Hepatocyte (in vitro differentiated cells): Measurements from ENCODE around the gene SETD7. TPM values are rescaled to one million over a fixed set of nuclear protein-coding genes. Genes with fewer than 3 reads are reported as not detected.
"Not testable (repeated sequence)": the region's sequence is repeated elsewhere in the genome, so short reads cannot be mapped to it uniquely, and the experiment has no call there.

Source experiments
- DNase-seq: peaks from one replicate; pipeline ENCODE4 v3.0.0-alpha.2; 2016; ENCODE audit warnings: low spot score
- H2AFZ ChIP-seq: fragments of 200-600 bp; sonication (generic); 2 replicates; pipeline ENCODE4 v1.6.0; 2016; ENCODE audit warnings: antibody characterized with exemption, mild to moderate bottlenecking
- H3K27ac ChIP-seq: fragments of 200-600 bp; sonication (generic); 2 replicates; pipeline ENCODE4 v1.5.1; 2016; ENCODE audit warnings: mild to moderate bottlenecking
- H3K27me3 ChIP-seq: fragments of 200-600 bp; sonication (generic); 2 replicates; pipeline ENCODE4 v1.6.1; 2016
- H3K36me3 ChIP-seq: fragments of 200-600 bp; sonication (generic); replicated peaks from 2 replicates; pipeline ENCODE4 v1.5.1; 2016; ENCODE audit warnings: low read depth; ENCODE audit not compliant: insufficient read depth
- H3K4me1 ChIP-seq: fragments of 200-600 bp; sonication (generic); 2 replicates; pipeline ENCODE4 v1.5.1; 2016; ENCODE audit warnings: mild to moderate bottlenecking, moderate library complexity; ENCODE audit not compliant: insufficient read depth
- H3K4me2 ChIP-seq: fragments of 200-600 bp; sonication (generic); 2 replicates; pipeline ENCODE4 v1.6.0; 2016
- H3K4me3 ChIP-seq: fragments of 200-600 bp; sonication (generic); 2 replicates; pipeline ENCODE4 v1.5.1; 2016; ENCODE audit warnings: mild to moderate bottlenecking
- H3K79me2 ChIP-seq: fragments of 200-600 bp; sonication (generic); 2 replicates; pipeline ENCODE4 v1.6.0; 2017; ENCODE audit warnings: mild to moderate bottlenecking
- H3K9me2 ChIP-seq: fragments of 200-600 bp; sonication (generic); replicated peaks from 2 replicates; pipeline ENCODE4 v1.6.0; 2017; ENCODE audit warnings: mild to moderate bottlenecking; ENCODE audit not compliant: insufficient read depth
- H3K9me3 ChIP-seq: fragments of 200-600 bp; sonication (generic); 2 replicates; pipeline ENCODE4 v1.5.1; 2016; ENCODE audit warnings: low read depth, mild to moderate bottlenecking
- H4K20me1 ChIP-seq: fragments of 200-600 bp; sonication (generic); 2 replicates; pipeline ENCODE4 v1.6.0; 2016; ENCODE audit warnings: mild to moderate bottlenecking; ENCODE audit not compliant: insufficient read depth, poor library complexity, severe bottlenecking
- EZH2 ChIP-seq: fragments of 200-600 bp; sonication (generic); IDR thresholded peaks from 2 replicates; pipeline ENCODE4 v1.6.1; 2016; ENCODE audit warnings: antibody characterized with exemption, mild to moderate bottlenecking, borderline replicate concordance
- EZH2phosphoT487 ChIP-seq: fragments of 200-600 bp; sonication (generic); IDR thresholded peaks from one replicate; pipeline ENCODE4 v1.6.1; 2018; ENCODE audit warnings: antibody characterized with exemption, mild to moderate bottlenecking, low read depth, moderate library complexity; ENCODE audit not compliant: unreplicated experiment, severe bottlenecking
- WGBS: methylation state at CpG from one replicate; pipeline ENCODE4 v1.1.6; 2016; ENCODE audit warnings: low lambda C conversion rate; ENCODE audit errors: missing lambda C conversion rate; 5-methylcytosine and 5-hydroxymethylcytosine counted together
- polyA plus RNA-seq: library from polyadenylated mRNA; unstranded; fragments of >200 nt; fragmentation: Nextera tagmentation; extraction: Ambion mirVana; gene quantifications from 2 replicates; pipeline ENCODE4 v1.2.1, GENCODE V29; 2016
- total RNA-seq: library from RNA; depleted of rRNA; stranded (reverse); fragments of >200 nt; gene quantifications from 2 replicates; pipeline ENCODE4 v1.2.3, GENCODE V29; 2014
- TF ChIP-seq, protein P1 (sequence below): fragments of 200-600 bp; sonication (generic); IDR thresholded peaks from 2 replicates; pipeline ENCODE4 v1.5.1; 2016; ENCODE audit warnings: antibody characterized with exemption, mild to moderate bottlenecking; ENCODE audit not compliant: poor library complexity

SETD7 gene
- total and polyA plus RNA-seq, 2 experiments from 2014 or later: 7.3 to 27.6 TPM

DNA sequence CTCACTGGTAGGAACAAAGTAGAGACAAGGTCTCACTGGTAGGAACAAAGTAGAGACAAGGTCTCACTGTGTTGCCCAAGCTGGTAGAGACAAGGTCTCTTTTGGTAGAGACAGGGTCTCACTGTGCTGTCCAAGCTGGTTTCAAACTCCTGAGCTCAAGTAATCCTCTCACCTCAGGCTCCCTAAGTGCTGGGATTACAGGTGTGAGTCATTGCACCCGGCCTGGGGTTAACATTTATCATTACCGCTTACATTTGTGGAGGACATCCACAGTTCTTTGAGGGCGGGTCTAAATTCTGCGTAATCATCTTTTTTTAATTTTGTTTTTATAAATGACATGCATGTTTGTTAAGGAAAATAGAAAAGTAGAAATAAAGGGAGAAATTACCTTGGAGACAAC, 90.1 kb downstream of the SETD7 start:
- no peak overlapping the region for H3K4me3 ChIP-seq
- 89% methylated on average over 4 of the region's 4 CpGs for WGBS
- H3K4me1 ChIP-seq: no peaks in the 10 kb centered on the region
- no peaks in the 10 kb centered on the region for H3K36me3 ChIP-seq
- TF ChIP-seq EZH2: no peak
- TF ChIP-seq, protein P1, sequence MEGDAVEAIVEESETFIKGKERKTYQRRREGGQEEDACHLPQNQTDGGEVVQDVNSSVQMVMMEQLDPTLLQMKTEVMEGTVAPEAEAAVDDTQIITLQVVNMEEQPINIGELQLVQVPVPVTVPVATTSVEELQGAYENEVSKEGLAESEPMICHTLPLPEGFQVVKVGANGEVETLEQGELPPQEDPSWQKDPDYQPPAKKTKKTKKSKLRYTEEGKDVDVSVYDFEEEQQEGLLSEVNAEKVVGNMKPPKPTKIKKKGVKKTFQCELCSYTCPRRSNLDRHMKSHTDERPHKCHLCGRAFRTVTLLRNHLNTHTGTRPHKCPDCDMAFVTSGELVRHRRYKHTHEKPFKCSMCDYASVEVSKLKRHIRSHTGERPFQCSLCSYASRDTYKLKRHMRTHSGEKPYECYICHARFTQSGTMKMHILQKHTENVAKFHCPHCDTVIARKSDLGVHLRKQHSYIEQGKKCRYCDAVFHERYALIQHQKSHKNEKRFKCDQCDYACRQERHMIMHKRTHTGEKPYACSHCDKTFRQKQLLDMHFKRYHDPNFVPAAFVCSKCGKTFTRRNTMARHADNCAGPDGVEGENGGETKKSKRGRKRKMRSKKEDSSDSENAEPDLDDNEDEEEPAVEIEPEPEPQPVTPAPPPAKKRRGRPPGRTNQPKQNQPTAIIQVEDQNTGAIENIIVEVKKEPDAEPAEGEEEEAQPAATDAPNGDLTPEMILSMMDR: no peak
- no peak overlapping the region for H3K4me2 ChIP-seq
- no peaks in the 10 kb centered on the region for H3K9me3 ChIP-seq
- no peaks in the 10 kb centered on the region for H3K27me3 ChIP-seq
- no peaks in the 10 kb centered on the region for H4K20me1 ChIP-seq
- no peak for DNase-seq
- no peaks in the 10 kb centered on the region for H3K9me2 ChIP-seq
- peaks cover 96% of the 10 kb centered on the region for H3K79me2 ChIP-seq
- no peak overlapping the region for H3K27ac ChIP-seq
- H2AFZ ChIP-seq: no peak overlapping the region

DNA sequence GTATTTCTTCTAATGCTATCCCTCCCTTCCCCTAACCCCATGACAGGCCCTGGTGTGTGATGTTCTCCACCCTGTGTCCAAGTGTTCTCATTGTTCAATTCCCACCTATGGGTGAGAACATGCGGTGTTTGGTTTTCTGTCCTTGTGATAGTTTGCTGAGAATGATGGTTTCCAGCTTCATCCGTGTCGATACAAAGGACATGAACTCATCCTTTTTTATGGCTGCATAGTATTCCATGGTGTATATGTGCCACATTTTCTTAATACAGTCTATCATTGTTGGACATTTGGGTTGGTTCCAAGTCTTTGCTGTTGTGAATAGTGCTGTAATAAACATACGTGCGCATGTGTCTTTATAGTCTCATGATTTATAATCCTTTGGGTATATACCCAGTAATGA, 91.5 kb downstream of the SETD7 start:
- not testable (repeated sequence) for H3K36me3 ChIP-seq, H3K4me1 ChIP-seq, H3K4me3 ChIP-seq, DNase-seq, H4K20me1 ChIP-seq, H3K4me2 ChIP-seq, H3K27me3 ChIP-seq, H3K27ac ChIP-seq, H2AFZ ChIP-seq, H3K9me3 ChIP-seq, H3K9me2 ChIP-seq
- WGBS: over 99% methylated on average over 5 of the region's 5 CpGs
- H3K79me2 ChIP-seq: peaks cover 96% of the 10 kb centered on the region

DNA sequence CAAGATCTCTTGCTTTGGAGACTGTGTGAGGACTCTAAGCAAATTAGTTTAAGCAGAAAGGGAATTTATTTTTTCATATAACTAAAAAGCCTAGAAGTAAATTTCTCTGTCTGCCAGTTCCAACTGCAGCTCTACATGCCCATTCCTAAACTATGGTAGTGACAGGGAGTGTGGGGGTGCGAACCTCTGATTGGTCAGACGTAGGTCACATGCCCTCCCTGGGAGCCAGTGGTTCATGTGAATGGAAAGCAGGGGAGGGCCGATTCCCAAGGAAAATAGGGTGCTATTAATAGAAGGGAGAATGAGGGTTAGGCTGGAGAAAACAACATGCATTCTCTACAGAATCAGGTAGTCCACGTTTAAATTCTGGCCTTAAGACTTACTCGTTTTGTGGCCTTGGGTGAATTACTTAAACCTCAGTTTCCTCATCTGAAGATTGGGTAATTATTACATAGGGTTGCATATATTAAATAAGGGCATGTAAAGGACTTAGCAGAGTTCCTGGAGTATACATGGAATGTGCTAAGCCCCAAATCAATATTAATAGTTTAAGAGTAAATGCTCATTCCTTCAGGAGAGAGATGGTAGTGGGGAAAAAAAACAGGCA, 94.9 kb downstream of the SETD7 start:
- H3K27ac ChIP-seq: no peak overlapping the region
- no peaks in the 10 kb centered on the region for H3K27me3 ChIP-seq
- TF ChIP-seq EZH2: no peak
- no peak for TF ChIP-seq EZH2phosphoT487
- TF ChIP-seq, protein P1: no peak
- DNase-seq: no peak
- no peaks in the 10 kb centered on the region for H3K9me3 ChIP-seq
- WGBS: 91% methylated on average over 5 of the region's 5 CpGs
- no peak overlapping the region for H3K4me3 ChIP-seq
- peaks cover 15% of the 10 kb centered on the region for H4K20me1 ChIP-seq
- H2AFZ ChIP-seq: no peak overlapping the region
- H3K9me2 ChIP-seq: no peaks in the 10 kb centered on the region
- H3K36me3 ChIP-seq: no peaks in the 10 kb centered on the region
- H3K4me2 ChIP-seq: no peak overlapping the region
- peaks cover 97% of the 10 kb centered on the region for H3K79me2 ChIP-seq
- peaks cover 16% of the 10 kb centered on the region for H3K4me1 ChIP-seq

DNA sequence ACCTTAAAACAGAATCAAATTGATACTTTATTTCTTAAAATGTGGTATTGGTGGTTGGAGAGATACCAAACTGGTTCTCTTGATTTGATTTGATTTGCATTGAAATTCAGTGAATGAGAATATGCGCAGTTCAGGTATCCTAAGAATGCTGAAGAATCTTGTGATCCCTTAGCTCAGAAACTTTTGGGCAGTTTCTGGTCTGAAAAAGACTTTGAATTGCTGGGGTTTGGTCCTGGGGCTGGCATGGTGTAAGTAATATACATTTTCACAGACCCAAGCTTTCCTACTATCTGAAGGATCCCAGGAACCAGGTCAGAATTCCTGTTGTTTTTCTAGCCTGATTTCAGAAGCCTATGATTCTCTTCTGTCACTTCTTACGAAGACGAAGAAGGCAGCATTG, 95.5 kb downstream of the SETD7 start:
- DNase-seq: no peak
- H4K20me1 ChIP-seq: peaks cover 15% of the 10 kb centered on the region
- no peaks in the 10 kb centered on the region for H3K9me3 ChIP-seq
- H3K27me3 ChIP-seq: no peaks in the 10 kb centered on the region
- H3K4me2 ChIP-seq: no peak overlapping the region
- 91% methylated on average over 3 of the region's 3 CpGs for WGBS
- no peak overlapping the region for H2AFZ ChIP-seq
- TF ChIP-seq EZH2 (no peak), EZH2phosphoT487 (no peak)
- TF ChIP-seq, protein P1: no peak
- no peaks in the 10 kb centered on the region for H3K9me2 ChIP-seq
- H3K4me3 ChIP-seq: no peak overlapping the region
- peaks cover 20% of the 10 kb centered on the region for H3K4me1 ChIP-seq
- no peak overlapping the region for H3K27ac ChIP-seq
- H3K36me3 ChIP-seq: no peaks in the 10 kb centered on the region
- peaks cover 97% of the 10 kb centered on the region for H3K79me2 ChIP-seq
